Fibroblast of lung (primary cell): ENCODE data around the gene FNDC11. TPM values are rescaled to one million over a fixed set of nuclear protein-coding genes. Genes with fewer than 3 reads are reported as not detected.

ENCODE experiments used
- DNase-seq, 2 donors: peaks; one replicate each; pipeline versions ENCODE4 v3.0.0 to v3.0.0-alpha.2; 2010; ENCODE audit warnings: low read depth in 2 of 2
- H2AFZ ChIP-seq: 2 replicates; pipeline ENCODE4 v1.5.1; 2012; ENCODE audit warnings: low read length, control low read depth, inconsistent platforms
- H3K27ac ChIP-seq: 2 replicates; pipeline ENCODE4 v1.5.1; 2011; ENCODE audit warnings: low read length, control low read depth; ENCODE audit not compliant: insufficient read depth
- H3K27me3 ChIP-seq: 2 replicates; pipeline ENCODE4 v1.5.1; 2011; ENCODE audit warnings: mild to moderate bottlenecking, low read length; ENCODE audit not compliant: control insufficient read depth, insufficient read depth
- H3K36me3 ChIP-seq: 2 replicates; pipeline ENCODE4 v1.5.1; 2011; ENCODE audit warnings: low read length; ENCODE audit not compliant: control insufficient read depth, insufficient read depth
- H3K4me1 ChIP-seq: 2 replicates; pipeline ENCODE4 v1.5.1; 2011; ENCODE audit warnings: low read length; ENCODE audit not compliant: control insufficient read depth, insufficient read depth; ENCODE audit errors: extremely low read depth
- H3K4me2 ChIP-seq: 2 replicates; pipeline ENCODE4 v1.5.1; 2011; ENCODE audit warnings: low read length, control low read depth; ENCODE audit not compliant: insufficient read depth; ENCODE audit errors: extremely low read depth
- H3K4me3 ChIP-seq, 4 experiments: fragments of 200-600 bp in 1 of 4; sonication (generic) in 1 of 4; replicated peaks in 1 of 4; 2 replicates each; pipeline ENCODE4 v1.5.1; 2011 to 2016; ENCODE audit warnings: low read length in 4 of 4, low read depth in 3 of 4, mild to moderate bottlenecking in 3 of 4, control low read depth in 2 of 4, inconsistent platforms in 1 of 4, mixed read lengths in 1 of 4; ENCODE audit not compliant: insufficient read depth in 1 of 4; ENCODE audit errors: control extremely low read depth in 1 of 4
- H3K79me2 ChIP-seq: 2 replicates; pipeline ENCODE4 v1.5.1; 2012; ENCODE audit warnings: mild to moderate bottlenecking, low read length, inconsistent platforms; ENCODE audit not compliant: control insufficient read depth, insufficient read depth
- H3K9ac ChIP-seq: 2 replicates; pipeline ENCODE4 v1.5.1; 2011; ENCODE audit warnings: mild to moderate bottlenecking, low read length, control low read depth; ENCODE audit not compliant: insufficient read depth
- H3K9me3 ChIP-seq: 2 replicates; pipeline ENCODE4 v1.5.1; 2012; ENCODE audit warnings: low read depth, low read length; ENCODE audit not compliant: control insufficient read depth, insufficient read depth
- H4K20me1 ChIP-seq: 2 replicates; pipeline ENCODE4 v1.5.1; 2011; ENCODE audit warnings: low read length; ENCODE audit not compliant: control insufficient read depth, insufficient read depth; ENCODE audit errors: extremely low read depth
- EZH2 ChIP-seq: IDR thresholded peaks from 2 replicates; pipeline ENCODE4 v1.5.1; 2012; ENCODE audit warnings: low read length, control low read depth, mild to moderate bottlenecking; ENCODE audit errors: missing control alignments
- polyA plus RNA-seq, 2 donors: library from polyadenylated mRNA; depleted of rRNA in 1 of 2; stranded (reverse) in 1 of 2; unstranded in 1 of 2; fragments of >200 nt; gene quantifications; 2 replicates each; pipeline ENCODE4 v1.2.1, GENCODE V29; 2011 to 2012; ENCODE audit warnings: missing spikeins in 1 of 2
- total RNA-seq: library from RNA; depleted of rRNA; stranded (reverse); fragments of >200 nt; gene quantifications from 2 replicates; pipeline ENCODE4 v1.2.1, GENCODE V29; 2014
- TF ChIP-seq, protein P1 (sequence below), 2 donors: IDR thresholded peaks in 1 of 2; conservative IDR thresholded peaks in 1 of 2; 1 replicate in 1 of 2; 2 replicates in 1 of 2; pipeline ENCODE4 v1.5.1; 2011 to 2012; ENCODE audit warnings: low read length in 2 of 2, control low read depth in 1 of 2, inconsistent platforms in 1 of 2, low read depth in 1 of 2, mild to moderate bottlenecking in 1 of 2

The FNDC11 gene
- total and polyA plus RNA-seq, 2 donors (not counting 1 experiment from before 2014, with no cell fraction given), result 0.22 to 1.7 TPM

DNA sequence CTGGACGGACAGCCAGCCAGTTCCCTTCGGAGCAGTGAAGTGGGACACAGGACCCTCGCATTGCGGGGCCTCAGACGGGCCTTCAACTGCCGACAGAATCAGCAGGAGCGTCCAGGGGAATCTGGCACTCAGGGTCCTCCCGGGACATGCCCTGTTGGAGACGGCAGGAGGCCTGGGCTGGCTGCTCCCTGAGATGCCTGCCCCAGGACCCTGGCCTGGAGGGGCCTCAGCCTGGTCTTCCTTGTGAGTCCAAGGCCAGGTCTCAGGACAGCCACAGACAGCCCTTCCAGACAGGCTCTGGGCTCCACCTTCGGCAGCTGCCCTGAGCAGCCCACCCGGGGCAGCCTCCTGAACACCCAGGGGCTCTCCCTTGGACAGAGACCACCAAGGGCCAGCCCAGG, 34.7 kb downstream of the FNDC11 start:
- Histone ChIP-seq H3K9ac (no peak overlapping the region), H3K4me1 (no peaks in the 10 kb centered on the region), H4K20me1 (no peaks in the 10 kb centered on the region), H3K79me2 (no peaks in the 10 kb centered on the region), H3K4me3 (no peak overlapping the region), H3K9me3 (no peaks in the 10 kb centered on the region), H3K27me3 (no peaks in the 10 kb centered on the region), H3K4me2 (no peak overlapping the region), H2AFZ (no peak overlapping the region), H3K36me3 (peaks cover 14% of the 10 kb centered on the region), H3K27ac (no peak overlapping the region)
- TF ChIP-seq, protein P1, sequence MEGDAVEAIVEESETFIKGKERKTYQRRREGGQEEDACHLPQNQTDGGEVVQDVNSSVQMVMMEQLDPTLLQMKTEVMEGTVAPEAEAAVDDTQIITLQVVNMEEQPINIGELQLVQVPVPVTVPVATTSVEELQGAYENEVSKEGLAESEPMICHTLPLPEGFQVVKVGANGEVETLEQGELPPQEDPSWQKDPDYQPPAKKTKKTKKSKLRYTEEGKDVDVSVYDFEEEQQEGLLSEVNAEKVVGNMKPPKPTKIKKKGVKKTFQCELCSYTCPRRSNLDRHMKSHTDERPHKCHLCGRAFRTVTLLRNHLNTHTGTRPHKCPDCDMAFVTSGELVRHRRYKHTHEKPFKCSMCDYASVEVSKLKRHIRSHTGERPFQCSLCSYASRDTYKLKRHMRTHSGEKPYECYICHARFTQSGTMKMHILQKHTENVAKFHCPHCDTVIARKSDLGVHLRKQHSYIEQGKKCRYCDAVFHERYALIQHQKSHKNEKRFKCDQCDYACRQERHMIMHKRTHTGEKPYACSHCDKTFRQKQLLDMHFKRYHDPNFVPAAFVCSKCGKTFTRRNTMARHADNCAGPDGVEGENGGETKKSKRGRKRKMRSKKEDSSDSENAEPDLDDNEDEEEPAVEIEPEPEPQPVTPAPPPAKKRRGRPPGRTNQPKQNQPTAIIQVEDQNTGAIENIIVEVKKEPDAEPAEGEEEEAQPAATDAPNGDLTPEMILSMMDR (conservative IDR thresholded peaks at IDR 0.05 in 1 of 2, IDR thresholded peaks at IDR 0.05 in 1 of 2; ENCODE audit: low read depth in 1 of 2, low read length in 2 of 2), result no peak
- no peak for TF ChIP-seq EZH2
- no peak for DNase-seq

GRCh38 chr20:63589261-63590217, 35.6 kb downstream of the FNDC11 start:
- H3K9ac ChIP-seq, result no peak overlapping the region
- no peak for DNase-seq
- peaks cover 16% of the 10 kb centered on the region for H3K36me3 ChIP-seq

More at GRCh38 chr20:63589261-63590217, 35.6 kb downstream of the FNDC11 start:
- peaks cover 8% of the 10 kb centered on the region for H3K4me1 ChIP-seq
- H3K27me3 ChIP-seq, result no peaks in the 10 kb centered on the region
- no peaks in the 10 kb centered on the region for H3K79me2 ChIP-seq
- H3K27ac ChIP-seq, result no peak overlapping the region
- no peak overlapping the region for H3K4me3 ChIP-seq
- H3K4me2 ChIP-seq, result no peak overlapping the region
- TF ChIP-seq, protein P1 (conservative IDR thresholded peaks at IDR 0.05 in 1 of 2, IDR thresholded peaks at IDR 0.05 in 1 of 2; ENCODE audit: low read depth in 1 of 2, low read length in 2 of 2), result no peak
- TF ChIP-seq EZH2, result no peak
- no peaks in the 10 kb centered on the region for H3K9me3 ChIP-seq
- H4K20me1 ChIP-seq, result no peaks in the 10 kb centered on the region
- H2AFZ ChIP-seq, result no peak overlapping the region
